Measurements from ENCODE around the gene CACNB1. TPM values are rescaled to one million over a fixed set of nuclear protein-coding genes. Genes with fewer than 3 reads are reported as not detected.

CACNB1 gene
- total and polyA plus RNA-seq, 2 donors (not counting 1 experiment from before 2014, with no cell fraction given), result 3.8 to 12.4 TPM

DNA sequence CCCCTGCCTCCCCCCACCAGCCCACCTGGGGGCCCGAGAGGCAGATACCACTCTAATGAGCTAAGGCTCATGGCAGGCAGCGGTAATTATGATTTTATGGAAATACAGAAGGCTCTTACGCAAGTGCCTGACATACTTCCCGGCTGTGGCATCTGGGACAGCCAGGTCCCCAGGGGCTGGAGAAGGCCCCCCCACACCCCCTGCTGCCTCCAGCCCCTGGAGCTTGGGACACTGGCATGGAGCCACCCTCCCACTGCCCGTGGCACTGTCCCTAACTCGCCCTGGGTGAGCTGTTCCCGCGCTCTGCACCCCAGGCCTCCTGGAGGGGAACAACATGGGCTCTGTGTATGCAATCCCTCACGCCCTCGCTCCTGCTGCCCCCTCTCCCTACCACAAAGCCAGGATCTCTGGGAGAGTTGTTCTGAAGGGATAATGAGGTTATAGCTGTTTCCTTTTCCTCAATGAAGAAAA is 33.7 kb upstream of the CACNB1 start:
- Histone ChIP-seq H2AFZ (ENCODE audit: insufficient read depth, low read depth, low read length, poor library complexity, severe bottlenecking) (no peak overlapping the region), H3K27ac (ENCODE audit: low read length in 2 of 2) (no peak overlapping the region), H3K9me3 (ENCODE audit: control extremely low read depth in 1 of 3, control insufficient read depth in 2 of 3, insufficient read depth in 1 of 3, low read length in 2 of 3) (peaks cover 0 to 7% (median 0%) of the 10 kb centered on the region in 3 donors), H3K4me3 (ENCODE audit: control extremely low read depth in 1 of 5, extremely low read depth in 1 of 5, insufficient read depth in 1 of 5, low read depth in 2 of 5, low read length in 4 of 5) (no peak overlapping the region), H3K36me3 (replicated peaks in 1 of 2; ENCODE audit: control extremely low read depth in 1 of 2, control insufficient read depth in 1 of 2, extremely low read depth in 1 of 2, insufficient read depth in 2 of 2, low read length in 1 of 2) (no peaks in the 10 kb centered on the region), H3K27me3 (replicated peaks in 1 of 4; ENCODE audit: control extremely low read depth in 1 of 4, control insufficient read depth in 3 of 4, insufficient read depth in 4 of 4, low read length in 3 of 4) (peaks cover 0 to 56% (median 37%) of the 10 kb centered on the region in 4 experiments), H3K79me2 (ENCODE audit: control insufficient read depth, insufficient read depth, low read length) (no peaks in the 10 kb centered on the region), H3K4me1 (ENCODE audit: control insufficient read depth in 2 of 2, insufficient read depth in 2 of 2, low read length in 2 of 2) (peaks cover 15 to 20% of the 10 kb centered on the region in 2 donors), H4K20me1 (ENCODE audit: control insufficient read depth, insufficient read depth, low read length, poor library complexity, severe bottlenecking) (no peaks in the 10 kb centered on the region), H3K4me2 (replicated peaks; ENCODE audit: low read depth, low read length, poor library complexity, severe bottlenecking) (no peak overlapping the region), H3K9ac (ENCODE audit: low read length) (no peak overlapping the region)
- peaks cover 45% of the 10 kb centered on the region for H3K27me3 Mint-ChIP-seq
- ATAC-seq (ENCODE audit: low read depth) (no peak), DNase-seq (peak; percentile 6)
- H3K4me3 Mint-ChIP-seq, result no peak overlapping the region
- CTCF ChIA-PET, result interaction anchor here (0.6 to 21.4 kb wide), 10 partner anchors 10 to 270 kb away, joined by 3 to 707 read pairs (median 10); partner anchors contain the start of genes ARL5C and RPL19
- H3K4me1 Mint-ChIP-seq, result peaks cover 17% of the 10 kb centered on the region
- intact Hi-C loops (cut with micrococcal nuclease), result no loop called here
- no peaks in the 10 kb centered on the region for H3K9me3 Mint-ChIP-seq (ENCODE audit: insufficient read depth)
- 94% methylated on average over 2 of the region's 10 CpGs for WGBS (ENCODE audit: insufficient coverage)
- H3K27ac Mint-ChIP-seq, result no peak overlapping the region
- TF ChIP-seq, protein P1, sequence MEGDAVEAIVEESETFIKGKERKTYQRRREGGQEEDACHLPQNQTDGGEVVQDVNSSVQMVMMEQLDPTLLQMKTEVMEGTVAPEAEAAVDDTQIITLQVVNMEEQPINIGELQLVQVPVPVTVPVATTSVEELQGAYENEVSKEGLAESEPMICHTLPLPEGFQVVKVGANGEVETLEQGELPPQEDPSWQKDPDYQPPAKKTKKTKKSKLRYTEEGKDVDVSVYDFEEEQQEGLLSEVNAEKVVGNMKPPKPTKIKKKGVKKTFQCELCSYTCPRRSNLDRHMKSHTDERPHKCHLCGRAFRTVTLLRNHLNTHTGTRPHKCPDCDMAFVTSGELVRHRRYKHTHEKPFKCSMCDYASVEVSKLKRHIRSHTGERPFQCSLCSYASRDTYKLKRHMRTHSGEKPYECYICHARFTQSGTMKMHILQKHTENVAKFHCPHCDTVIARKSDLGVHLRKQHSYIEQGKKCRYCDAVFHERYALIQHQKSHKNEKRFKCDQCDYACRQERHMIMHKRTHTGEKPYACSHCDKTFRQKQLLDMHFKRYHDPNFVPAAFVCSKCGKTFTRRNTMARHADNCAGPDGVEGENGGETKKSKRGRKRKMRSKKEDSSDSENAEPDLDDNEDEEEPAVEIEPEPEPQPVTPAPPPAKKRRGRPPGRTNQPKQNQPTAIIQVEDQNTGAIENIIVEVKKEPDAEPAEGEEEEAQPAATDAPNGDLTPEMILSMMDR (IDR thresholded peaks at IDR 0.05), result no peak
- TF ChIP-seq EZH2 (IDR thresholded peaks at IDR 0.05; ENCODE audit: borderline replicate concordance, insufficient read depth, low read depth, low read length, poor library complexity, severe bottlenecking), result no peak
- POLR2A ChIA-PET, result interaction anchor here (0.7 to 1.4 kb wide), 3 partner anchors 22 to 1668 kb away, joined by 5 read pairs; no protein-coding TSS in a partner anchor

GRCh38 chr17:39230361-39230760 is 32.9 kb upstream of the CACNB1 start:
- intact Hi-C loops (cut with micrococcal nuclease), result no loop called here
- no peak overlapping the region for H3K4me3 Mint-ChIP-seq
- Histone ChIP-seq H3K36me3 (replicated peaks in 1 of 2; ENCODE audit: control extremely low read depth in 1 of 2, control insufficient read depth in 1 of 2, extremely low read depth in 1 of 2, insufficient read depth in 2 of 2, low read length in 1 of 2) (no peaks in the 10 kb centered on the region), H3K4me3 (ENCODE audit: control extremely low read depth in 1 of 5, extremely low read depth in 1 of 5, insufficient read depth in 1 of 5, low read depth in 2 of 5, low read length in 4 of 5) (no peak overlapping the region), H3K4me2 (replicated peaks; ENCODE audit: low read depth, low read length, poor library complexity, severe bottlenecking) (no peak overlapping the region), H3K27me3 (replicated peaks in 1 of 4; ENCODE audit: control extremely low read depth in 1 of 4, control insufficient read depth in 3 of 4, insufficient read depth in 4 of 4, low read length in 3 of 4) (peaks cover 0 to 63% (median 41%) of the 10 kb centered on the region in 4 experiments), H4K20me1 (ENCODE audit: control insufficient read depth, insufficient read depth, low read length, poor library complexity, severe bottlenecking) (no peaks in the 10 kb centered on the region), H3K9me3 (ENCODE audit: control extremely low read depth in 1 of 3, control insufficient read depth in 2 of 3, insufficient read depth in 1 of 3, low read length in 2 of 3) (peaks cover 0 to 10% (median 0%) of the 10 kb centered on the region in 3 donors), H3K27ac (ENCODE audit: low read length in 2 of 2) (no peak overlapping the region), H3K9ac (ENCODE audit: low read length) (no peak overlapping the region), H3K79me2 (ENCODE audit: control insufficient read depth, insufficient read depth, low read length) (no peaks in the 10 kb centered on the region), H3K4me1 (ENCODE audit: control insufficient read depth in 2 of 2, insufficient read depth in 2 of 2, low read length in 2 of 2) (peaks cover 22 to 28% of the 10 kb centered on the region in 2 donors), H2AFZ (ENCODE audit: insufficient read depth, low read depth, low read length, poor library complexity, severe bottlenecking) (no peak overlapping the region)
- ChIA-PET POLR2A (interaction anchor here (1.2 kb wide), 1 partner anchor 23 kb away, joined by 5 read pairs; no protein-coding TSS in a partner anchor), CTCF (interaction anchor here (0.9 to 21.4 kb wide), 7 partner anchors 8 to 247 kb away, joined by 3 to 707 read pairs (median 26); partner anchors contain the start of genes ARL5C and RPL19)
- WGBS (ENCODE audit: insufficient coverage), result no CpG with 5 or more reads among the region's 1 CpG
- peaks cover 46% of the 10 kb centered on the region for H3K27me3 Mint-ChIP-seq
- H3K9me3 Mint-ChIP-seq (ENCODE audit: insufficient read depth), result no peaks in the 10 kb centered on the region
- DNase-seq, result no peak
- H3K4me1 Mint-ChIP-seq, result peaks cover 17% of the 10 kb centered on the region
- TF ChIP-seq EZH2 (IDR thresholded peaks at IDR 0.05; ENCODE audit: borderline replicate concordance, insufficient read depth, low read depth, low read length, poor library complexity, severe bottlenecking), result no peak
- TF ChIP-seq, protein P1 (IDR thresholded peaks at IDR 0.05), result no peak
- no peak overlapping the region for H3K27ac Mint-ChIP-seq
- ATAC-seq (ENCODE audit: low read depth), result no peak

Measured in B cell (primary cell).